Heart right ventricle (tissue), 16 donors: ENCODE data around the gene ERFL. TPM values are rescaled to one million over a fixed set of nuclear protein-coding genes. Genes with fewer than 3 reads are reported as not detected.

ENCODE experiments used
- ATAC-seq, 8 donors: fragments of 200-7000 bp; cut with Tn5 transposase; one replicate each; pipeline ENCODE4 v1.9.1; 2020; ENCODE audit warnings: mild to moderate bottlenecking in 8 of 8, moderate library complexity in 8 of 8, moderate number of reproducible peaks in 1 of 8
- DNase-seq, 2 donors: peaks; one replicate each; pipeline ENCODE4 v3.0.0-alpha.2; 2020
- H3K27ac ChIP-seq, 10 donors: fragments of 200-600 bp; sonication (generic) in 2 of 10; one replicate each; pipeline versions ENCODE4 v1.5.0 to v1.8.0; 2020 to 2022; ENCODE audit warnings: mild to moderate bottlenecking in 3 of 10
- H3K27me3 ChIP-seq, 7 donors: fragments of 200-600 bp; one replicate each; pipeline ENCODE4 v1.8.0; 2021 to 2022; ENCODE audit warnings: mild to moderate bottlenecking in 2 of 7
- H3K36me3 ChIP-seq, 9 donors: fragments of 200-600 bp; sonication (generic) in 1 of 9; one replicate each; pipeline versions ENCODE4 v1.5.0 to v1.8.0; 2020 to 2022; ENCODE audit warnings: mild to moderate bottlenecking in 2 of 9
- H3K4me1 ChIP-seq, 9 donors: fragments of 200-600 bp; sonication (generic) in 1 of 9; one replicate each; pipeline versions ENCODE4 v1.5.0 to v1.8.0; 2020 to 2022; ENCODE audit warnings: mild to moderate bottlenecking in 4 of 9
- H3K4me3 ChIP-seq, 10 donors: fragments of 200-600 bp; sonication (generic) in 2 of 10; one replicate each; pipeline versions ENCODE4 v1.5.0 to v1.8.0; 2020 to 2022; ENCODE audit warnings: mild to moderate bottlenecking in 7 of 10, moderate library complexity in 2 of 10
- H3K9me3 ChIP-seq, 11 donors: fragments of 200-600 bp in 10 of 11; sonication (generic) in 2 of 11; one replicate each; pipeline versions ENCODE4 v1.5.0 to v1.8.0; 2013 to 2022; ENCODE audit warnings: mild to moderate bottlenecking in 2 of 11, control low read depth in 1 of 11, moderate library complexity in 1 of 11
- WGBS, 2 donors: extraction: QIAGEN DNeasy Blood & Tissue Kit; methylation state at CpG; one replicate each; pipeline ENCODE4 v1.1.7; 2013; ENCODE audit warnings: inconsistent platforms in 1 of 2; 5-methylcytosine and 5-hydroxymethylcytosine counted together
- intact Hi-C, 10 donors: fragments of 100-400 bp; cut with DNase I; formaldehyde crosslinking; loops; one replicate each; pipeline versions ENCODE4 v1.11.1 to v1.14.2; 2022
- polyA plus RNA-seq, 2 donors: library from polyadenylated mRNA; stranded (reverse); fragments of 200-250 nt; gene quantifications; one replicate each; pipeline ENCODE4 v1.2.3, GENCODE V29; 2013
- total RNA-seq, 10 donors: library from RNA; stranded (reverse); fragmentation: NEBNext Ultra II Directional in 3 of 10; extraction: Animal tissue kit (Norgen Biotek cat#: 25700) in 3 of 10; gene quantifications; one replicate each; pipeline versions ENCODE4 v1.2.1 to v1.2.4, GENCODE V29; 2021 to 2023
- TF ChIP-seq, protein P1 (sequence below), 9 donors: fragments of 200-600 bp; sonication (generic) in 2 of 9; IDR thresholded peaks; one replicate each; pipeline versions ENCODE4 v1.5.0 to v1.8.0; 2021 to 2022; ENCODE audit warnings: antibody characterized with exemption in 9 of 9, mild to moderate bottlenecking in 5 of 9, moderate library complexity in 1 of 9
- donor health status: Arrhythmogenic right ventricular cardiomyopathy.
- donor health status: ischemic (EF 13 %, LVEDD 7.1; RV severe dilation, severe dysfunction).
- donor health status: healthy with polysubstance abuse.
- donor health status: DM: no; HTN: yes; CAD: no.
- donor health status: DM: no; HTN: no; CAD: no.
- donor health status: ischemic (EF 25% LVEDD 6.9; RV normal size, moderate dysfunction).
- donor health status: ischemic (EF 25% LVEDD 5.7; RV mildly dilated, moderate dysfunction).
- donor health status: healthy.
- donor health status: DM: yes; HTN: yes; CAD: no.
- donor health status: Ischemic cardiomyopathy.
- donor health status: ischemic (EF 35%, LVEDD 5.7; RV mildly dilated, moderate dysfunction).
- donor health status: nonischemic (EF 11% LVEDD 7.7; RV severe dilation, severe dysfunction).
- donor health status: DM: yes; HTN: yes; CAD: no.
- donor health status: PGD.
- donor health status: ischemic (EF 29% LVEDD 5.4; RV normal size, mild dysfunction).
- donor health status: nonischemic (EF 23%, LVEDD 6.1; RV moderate dilation, normal function).

The ERFL gene
- total and polyA plus RNA-seq, 12 donors: 0.04 to 0.22 (median 0.13) TPM; not detected in 7

DNA sequence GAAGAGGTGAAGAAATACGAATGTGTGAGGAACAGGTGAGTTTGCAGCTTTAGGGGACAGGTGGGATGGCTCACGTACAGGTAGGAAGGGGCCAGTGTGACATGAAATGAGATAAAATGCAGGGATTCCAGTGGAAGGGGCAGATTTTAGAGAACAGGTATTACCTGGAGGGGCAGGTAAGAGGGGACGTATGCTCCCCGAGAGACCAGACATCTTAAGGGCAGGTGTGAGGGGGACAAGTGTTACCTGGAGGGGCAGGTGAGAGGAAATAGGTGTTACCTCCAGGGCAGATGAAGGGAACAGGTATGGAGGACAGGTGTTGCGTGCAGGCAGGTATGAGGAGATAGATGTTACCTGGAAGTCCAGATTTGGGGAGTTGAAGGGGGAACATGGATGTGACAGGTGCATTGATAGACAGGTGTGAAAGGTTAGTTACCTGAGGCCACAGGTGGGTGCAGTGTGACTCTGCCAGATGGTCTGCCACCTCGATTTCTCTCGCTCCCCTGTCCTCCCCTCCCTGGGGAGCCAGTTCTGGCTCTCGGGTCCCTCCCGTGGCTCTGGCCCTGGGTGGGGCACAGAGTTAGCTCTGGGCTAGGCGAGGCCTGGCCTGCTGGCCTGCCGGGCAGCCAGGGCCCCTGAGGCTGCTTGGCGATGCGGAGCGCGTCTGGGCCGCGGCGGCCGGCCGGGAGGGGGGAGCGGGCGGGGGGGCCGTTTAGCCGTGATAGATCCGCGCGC is 2.1 kb downstream of the ERFL start:
- no peak overlapping the region for H3K4me3 ChIP-seq
- peaks cover 42 to 97% (median 96%) of the 10 kb centered on the region in 7 donors for H3K27me3 ChIP-seq
- intact Hi-C loops: loop anchor here in 1 of 10 donors (5.0 kb wide), 1 partner anchor 39 kb away; no protein-coding TSS in a partner anchor
- WGBS, 2 donors: 13 to 23% methylated on average over 27 of the region's 27 CpGs
- H3K4me1 ChIP-seq: peaks cover 2 to 18% (median 16%) of the 10 kb centered on the region in 9 donors
- DNase-seq (no peak), ATAC-seq (no peak)
- TF ChIP-seq, protein P1, sequence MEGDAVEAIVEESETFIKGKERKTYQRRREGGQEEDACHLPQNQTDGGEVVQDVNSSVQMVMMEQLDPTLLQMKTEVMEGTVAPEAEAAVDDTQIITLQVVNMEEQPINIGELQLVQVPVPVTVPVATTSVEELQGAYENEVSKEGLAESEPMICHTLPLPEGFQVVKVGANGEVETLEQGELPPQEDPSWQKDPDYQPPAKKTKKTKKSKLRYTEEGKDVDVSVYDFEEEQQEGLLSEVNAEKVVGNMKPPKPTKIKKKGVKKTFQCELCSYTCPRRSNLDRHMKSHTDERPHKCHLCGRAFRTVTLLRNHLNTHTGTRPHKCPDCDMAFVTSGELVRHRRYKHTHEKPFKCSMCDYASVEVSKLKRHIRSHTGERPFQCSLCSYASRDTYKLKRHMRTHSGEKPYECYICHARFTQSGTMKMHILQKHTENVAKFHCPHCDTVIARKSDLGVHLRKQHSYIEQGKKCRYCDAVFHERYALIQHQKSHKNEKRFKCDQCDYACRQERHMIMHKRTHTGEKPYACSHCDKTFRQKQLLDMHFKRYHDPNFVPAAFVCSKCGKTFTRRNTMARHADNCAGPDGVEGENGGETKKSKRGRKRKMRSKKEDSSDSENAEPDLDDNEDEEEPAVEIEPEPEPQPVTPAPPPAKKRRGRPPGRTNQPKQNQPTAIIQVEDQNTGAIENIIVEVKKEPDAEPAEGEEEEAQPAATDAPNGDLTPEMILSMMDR (IDR thresholded peaks at IDR 0.05): no peak
- H3K27ac ChIP-seq: no peak overlapping the region
- H3K9me3 ChIP-seq: no peaks in the 10 kb centered on the region
- no peaks in the 10 kb centered on the region for H3K36me3 ChIP-seq

GRCh38 chr19:41925208-41926003 is 2.8 kb downstream of the ERFL start:
- DNase-seq (no peak), ATAC-seq (no peak)
- Histone ChIP-seq H3K36me3 (no peaks in the 10 kb centered on the region), H3K27ac (no peak overlapping the region), H3K27me3 (peaks cover 38 to 97% (median 96%) of the 10 kb centered on the region in 7 donors), H3K9me3 (no peaks in the 10 kb centered on the region), H3K4me1 (peaks cover 2 to 18% (median 16%) of the 10 kb centered on the region in 9 donors), H3K4me3 (no peak overlapping the region)
- WGBS, 2 donors: 42 to 47% methylated on average over 7 of the region's 7 CpGs
- intact Hi-C loops: loop anchor here in 1 of 10 donors (5.0 kb wide), 1 partner anchor 38 kb away; no protein-coding TSS in a partner anchor
- TF ChIP-seq, protein P1 (IDR thresholded peaks at IDR 0.05): no peak

DNA sequence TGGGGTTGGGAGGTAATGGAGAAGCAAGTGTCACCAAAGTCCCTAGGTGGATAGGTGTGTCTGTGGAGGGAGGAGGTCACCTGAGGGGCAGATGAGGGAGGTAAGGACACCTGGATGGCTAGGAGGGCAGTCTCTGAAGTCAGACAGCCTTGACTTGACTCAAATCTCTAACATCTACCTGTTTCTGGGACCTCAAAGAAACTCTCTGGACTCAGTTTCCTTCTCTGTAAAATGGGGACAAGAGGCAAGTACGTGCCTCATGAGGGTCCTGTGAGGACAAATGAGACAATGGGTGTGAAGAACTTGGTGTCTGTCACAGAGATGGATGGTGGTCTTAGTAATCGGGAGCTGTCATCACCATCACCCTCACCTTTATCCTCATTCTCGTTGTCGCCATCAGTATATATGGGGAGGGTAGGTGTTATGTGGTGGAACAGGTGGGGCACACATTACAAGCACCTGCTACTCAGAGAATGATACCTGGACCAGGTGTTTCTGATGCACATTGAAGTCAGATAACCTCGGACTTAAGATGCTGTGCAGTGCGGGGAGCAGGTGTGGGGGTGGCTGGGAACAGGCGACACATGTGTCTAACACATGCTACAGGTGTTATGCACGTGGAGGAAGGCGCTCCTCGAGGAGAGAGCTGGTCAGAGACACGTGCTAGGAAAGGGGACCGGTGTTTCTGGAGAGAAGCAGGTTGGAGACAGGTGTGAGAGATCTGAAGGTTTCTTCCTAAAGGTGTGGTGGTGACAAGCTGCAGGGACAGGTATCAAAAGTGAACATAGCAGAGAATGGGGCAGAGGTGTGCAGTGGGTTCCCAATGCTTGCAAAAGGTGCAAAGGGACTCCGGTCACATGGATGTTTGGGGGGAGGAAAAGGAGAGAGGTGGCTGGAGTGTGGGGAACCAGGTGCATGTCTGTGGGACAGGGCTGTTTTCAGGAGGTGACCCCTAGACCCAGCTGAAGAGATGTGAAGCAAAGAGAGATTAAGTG is 3.8 kb downstream of the ERFL start:
- Histone ChIP-seq H3K9me3 (no peaks in the 10 kb centered on the region), H3K36me3 (no peaks in the 10 kb centered on the region), H3K27ac (no peak overlapping the region), H3K4me3 (no peak overlapping the region), H3K27me3 (peaks cover 38 to 95% (median 91%) of the 10 kb centered on the region in 7 donors), H3K4me1 (peaks cover 2 to 18% (median 16%) of the 10 kb centered on the region in 9 donors)
- ATAC-seq: no peak
- DNase-seq: no peak
- intact Hi-C loops: loop anchor here in 1 of 10 donors (5.0 kb wide), 1 partner anchor 37 kb away; no protein-coding TSS in a partner anchor
- WGBS, 2 donors: 41 to 42% methylated on average over 13 of the region's 13 CpGs
- TF ChIP-seq, protein P1 (IDR thresholded peaks at IDR 0.05): no peak
